MCF 10A (cell line): ENCODE measurements around the gene FFAR1. TPM values are rescaled to one million over a fixed set of nuclear protein-coding genes. Genes with fewer than 3 reads are reported as not detected.

Source experiments
- BruUV-seq: library from RNA; stranded (reverse); fragments of 400-500 nt; replicated peaks from 2 replicates; lab custom pipeline; 2021; lab: Mats Ljungman, UMichigan
- CTCF ChIA-PET: fragments of 300-600 bp; sonication (Branson Sonifier 250); formaldehyde crosslinking; extraction: SDS; loops from one replicate; lab custom pipeline; 2021; ENCODE audit warnings: antibody characterized with exemption, inconsistent platforms; lab: Yijun Ruan, JAX
- POLR2A ChIA-PET: fragments of 300-600, 350-650 bp; sonication (Branson Sonifier 250); formaldehyde crosslinking; extraction: SDS; loops from one replicate; lab custom pipeline; 2020; ENCODE audit warnings: antibody characterized with exemption, inconsistent platforms; lab: Yijun Ruan, JAX
- DNase-seq: peaks from one replicate; pipeline ENCODE4 v3.0.0-alpha.2; 2018; ENCODE audit not compliant: unreplicated experiment
- H3K27ac Mint-ChIP-seq: one replicate; pipeline ENCODE4 v1.8.0; 2022; ENCODE audit warnings: mild to moderate bottlenecking, low read depth, mixed read lengths; ENCODE audit not compliant: unreplicated experiment
- H3K27me3 Mint-ChIP-seq: one replicate; pipeline ENCODE4 v1.8.0; 2022; ENCODE audit warnings: mixed read lengths; ENCODE audit not compliant: insufficient read depth, unreplicated experiment
- H3K36me3 Mint-ChIP-seq: one replicate; pipeline ENCODE4 v1.8.0; 2022; ENCODE audit warnings: mild to moderate bottlenecking, moderate library complexity, mixed read lengths; ENCODE audit not compliant: insufficient read depth, unreplicated experiment
- H3K4me1 Mint-ChIP-seq: one replicate; pipeline ENCODE4 v1.8.0; 2022; ENCODE audit warnings: mixed read lengths; ENCODE audit not compliant: insufficient read depth, unreplicated experiment
- H3K4me3 Mint-ChIP-seq: one replicate; pipeline ENCODE4 v1.8.0; 2022; ENCODE audit warnings: mild to moderate bottlenecking, moderate library complexity, mixed read lengths; ENCODE audit not compliant: unreplicated experiment
- H3K9me3 Mint-ChIP-seq: one replicate; pipeline ENCODE4 v1.8.0; 2022; ENCODE audit warnings: mixed read lengths; ENCODE audit not compliant: unreplicated experiment
- CTCF ChIP-seq: fragments of 200-600 bp; IDR thresholded peaks from one replicate; pipeline ENCODE4 v1.8.0; 2022; ENCODE audit warnings: antibody characterized with exemption, mild to moderate bottlenecking; ENCODE audit not compliant: unreplicated experiment
- intact Hi-C: fragments of 100-400 bp; cut with micrococcal nuclease; formaldehyde crosslinking; loops from 2 replicates; pipeline ENCODE4 v1.14.1; 2022
- total RNA-seq: library from RNA; stranded (reverse); gene quantifications from 2 replicates; pipeline ENCODE4 v1.2.3, GENCODE V29; 2022

Gene FFAR1
- total RNA-seq, 1 experiment from 2014 or later = not detected

- Mint-ChIP-seq H3K4me3 (no peak overlapping the region), H3K36me3 (peaks cover 6% of the 10 kb centered on the region), H3K9me3 (peaks cover 8% of the 10 kb centered on the region), H3K27me3 (no peaks in the 10 kb centered on the region), H3K27ac (no peak overlapping the region), H3K4me1 (no peaks in the 10 kb centered on the region)
- ChIA-PET POLR2A (no interaction called here), CTCF (interaction anchor here (0.6 to 2.4 kb wide), 6 partner anchors 11 to 161 kb away, joined by 3 to 6 read pairs (median 4); no protein-coding TSS in a partner anchor)
- intact Hi-C loops = no loop called here
- no peak for TF ChIP-seq CTCF
- BruUV-seq = no TSS peak
- DNase-seq = no peak
Measured at GRCh38 chr19:35388277-35389054, 40.8 kb downstream of the FFAR1 start.

GRCh38 chr19:35389192-35389861 is 41.6 kb downstream of the FFAR1 start:
- POLR2A ChIA-PET = no interaction called here
- BruUV-seq = no TSS peak

GRCh38 chr19:35392742-35393715 is 45.3 kb downstream of the FFAR1 start:
- H3K27me3 Mint-ChIP-seq = peaks cover 1% of the 10 kb centered on the region
- DNase-seq = no peak
- CTCF ChIA-PET = no interaction called here

More at GRCh38 chr19:35389192-35389861, 41.6 kb downstream of the FFAR1 start:
- DNase-seq = no peak
- Mint-ChIP-seq H3K36me3 (peaks cover 6% of the 10 kb centered on the region), H3K9me3 (peaks cover 8% of the 10 kb centered on the region), H3K4me3 (no peak overlapping the region), H3K27ac (no peak overlapping the region), H3K4me1 (no peaks in the 10 kb centered on the region), H3K27me3 (no peaks in the 10 kb centered on the region)
- CTCF ChIA-PET = interaction anchor here (2.4 kb wide), 1 partner anchor 79 kb away, joined by 6 read pairs; no protein-coding TSS in a partner anchor
- intact Hi-C loops = no loop called here
- TF ChIP-seq CTCF = no peak

More at GRCh38 chr19:35392742-35393715, 45.3 kb downstream of the FFAR1 start:
- no peak overlapping the region for H3K4me3 Mint-ChIP-seq
- no peaks in the 10 kb centered on the region for H3K4me1 Mint-ChIP-seq
- TF ChIP-seq CTCF = no peak
- BruUV-seq = no TSS peak
- POLR2A ChIA-PET = no interaction called here
- no peaks in the 10 kb centered on the region for H3K9me3 Mint-ChIP-seq
- no peak overlapping the region for H3K27ac Mint-ChIP-seq
- intact Hi-C loops = no loop called here
- H3K36me3 Mint-ChIP-seq = no peaks in the 10 kb centered on the region
